Esophagus squamous epithelium (tissue), 4 donors: ENCODE measurements around the gene PPM1L.

Source experiments
- CTCF ChIP-seq, 6 experiments: fragments of 450-650 bp in 4 of 6; fragments of 200-600 bp in 2 of 6; sonication (generic) in 2 of 6; IDR thresholded peaks; one replicate each; pipeline ENCODE4 v1.5.1; 2016 to 2019; ENCODE audit warnings: antibody characterized with exemption in 6 of 6, mild to moderate bottlenecking in 4 of 6, moderate library complexity in 4 of 6
- POLR2A ChIP-seq, 4 donors: fragments of 450-650 bp; IDR thresholded peaks; one replicate each; pipeline ENCODE4 v1.6.1; 2017; ENCODE audit warnings: antibody characterized with exemption in 4 of 4, mild to moderate bottlenecking in 4 of 4, moderate library complexity in 3 of 4

- no peak for TF ChIP-seq CTCF (IDR thresholded peaks at IDR 0.05)
- no peak for TF ChIP-seq POLR2A (IDR thresholded peaks at IDR 0.05)
Observed at GRCh38 chr3:160738048-160738447, 18.0 kb upstream of the PPM1L start.
